GM19328 (cell line): ENCODE data around the gene USP13.

ENCODE experiments used
- ATAC-seq: cut with Tn5 transposase; IDR thresholded peaks from one replicate; pipeline ENCODE4 v1.9.1; 2021; ENCODE audit warnings: mild to moderate bottlenecking, moderate library complexity; ENCODE audit not compliant: unreplicated experiment

The USP13 gene

GRCh38 chr3:179837374-179837773 is 184.5 kb downstream of the USP13 start:
- no peak for ATAC-seq
